ENCODE measurements around the gene ZNF385B. TPM values are rescaled to one million over a fixed set of nuclear protein-coding genes. Genes with fewer than 3 reads are reported as not detected.

ZNF385B gene
- total RNA-seq = under 1 TPM in 1 of 3 donors, not detected in 2; 0.54 TPM
- not detected for total RNA-seq (2013)

DNA sequence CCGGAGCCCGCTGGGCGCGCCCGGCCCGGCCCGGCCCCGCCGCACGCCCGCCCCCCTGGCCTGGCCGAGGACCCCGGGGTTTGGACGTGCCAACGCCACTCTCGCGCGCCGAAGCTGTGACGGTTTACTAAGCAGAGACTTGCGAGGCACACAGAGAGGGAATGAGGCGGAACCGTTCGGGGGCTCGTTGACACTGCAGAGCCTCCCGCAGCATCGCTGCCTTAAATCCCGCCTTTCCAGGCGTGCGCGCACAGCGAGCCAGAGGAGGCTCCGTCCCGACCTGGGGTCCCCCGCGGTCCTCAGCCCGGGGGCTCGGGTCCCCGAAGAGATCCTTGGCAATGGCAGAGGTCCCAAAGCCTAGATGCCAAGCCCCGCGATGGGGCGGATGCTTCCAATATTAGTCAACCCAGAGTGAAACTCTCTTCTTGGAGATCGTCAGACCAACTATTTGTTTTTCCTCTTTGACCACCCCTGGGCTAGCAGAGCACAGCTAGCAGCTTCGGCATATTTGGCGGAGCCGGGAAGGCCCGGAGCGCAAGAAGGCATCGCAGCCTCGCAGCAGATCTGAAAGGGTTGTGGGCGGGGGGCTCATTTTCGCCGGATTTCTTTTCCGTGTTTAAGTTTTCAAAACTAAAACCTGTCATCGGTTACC, at the start of gene ZNF385B:
Gene ZNF385B (minus strand): TSS at position 197 of the 652 bp plus-strand sequence.
- H3K4me3 Mint-ChIP-seq = no peak within 1 kb of the TSS

DNA sequence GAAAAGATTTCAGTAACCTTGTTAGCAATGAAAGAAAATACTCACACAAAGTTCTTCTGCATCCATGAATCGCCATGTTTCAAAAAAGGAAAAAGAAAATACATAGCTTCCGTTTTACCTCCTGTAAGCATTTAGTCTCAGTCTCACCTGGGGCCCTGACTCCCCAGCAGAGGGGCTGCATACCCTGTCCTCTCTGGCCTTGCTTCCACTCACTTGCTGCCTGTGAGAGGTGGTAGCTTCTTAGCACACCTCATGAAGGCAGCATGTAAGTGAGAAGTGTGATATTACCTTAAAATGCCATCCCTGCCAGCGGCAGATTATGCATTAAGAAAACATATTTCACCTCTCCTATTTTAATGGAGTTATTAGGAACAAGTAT, 49.3 kb upstream of the ZNF385B start:
- Mint-ChIP-seq H3K9me3 (no peaks in the 10 kb centered on the region), H3K27ac (no peak overlapping the region), H3K36me3 (no peaks in the 10 kb centered on the region), H3K27me3 (ENCODE audit: low read depth in 2 of 2) (no peaks in the 10 kb centered on the region), H3K4me3 (no peak overlapping the region), H3K4me1 (no peaks in the 10 kb centered on the region)
- H3K36me3 ChIP-seq (ENCODE audit: control insufficient read depth, insufficient read depth, low read length) = no peaks in the 10 kb centered on the region
- TF ChIP-seq, protein P1, sequence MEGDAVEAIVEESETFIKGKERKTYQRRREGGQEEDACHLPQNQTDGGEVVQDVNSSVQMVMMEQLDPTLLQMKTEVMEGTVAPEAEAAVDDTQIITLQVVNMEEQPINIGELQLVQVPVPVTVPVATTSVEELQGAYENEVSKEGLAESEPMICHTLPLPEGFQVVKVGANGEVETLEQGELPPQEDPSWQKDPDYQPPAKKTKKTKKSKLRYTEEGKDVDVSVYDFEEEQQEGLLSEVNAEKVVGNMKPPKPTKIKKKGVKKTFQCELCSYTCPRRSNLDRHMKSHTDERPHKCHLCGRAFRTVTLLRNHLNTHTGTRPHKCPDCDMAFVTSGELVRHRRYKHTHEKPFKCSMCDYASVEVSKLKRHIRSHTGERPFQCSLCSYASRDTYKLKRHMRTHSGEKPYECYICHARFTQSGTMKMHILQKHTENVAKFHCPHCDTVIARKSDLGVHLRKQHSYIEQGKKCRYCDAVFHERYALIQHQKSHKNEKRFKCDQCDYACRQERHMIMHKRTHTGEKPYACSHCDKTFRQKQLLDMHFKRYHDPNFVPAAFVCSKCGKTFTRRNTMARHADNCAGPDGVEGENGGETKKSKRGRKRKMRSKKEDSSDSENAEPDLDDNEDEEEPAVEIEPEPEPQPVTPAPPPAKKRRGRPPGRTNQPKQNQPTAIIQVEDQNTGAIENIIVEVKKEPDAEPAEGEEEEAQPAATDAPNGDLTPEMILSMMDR (IDR thresholded peaks at IDR 0.05) = no peak
- H3K27me3 ChIP-seq (ENCODE audit: control insufficient read depth, insufficient read depth, low read length) = no peaks in the 10 kb centered on the region
- H3K4me3 ChIP-seq (ENCODE audit: low read length) = no peak overlapping the region
- H3K27ac ChIP-seq (ENCODE audit: low read length) = no peak overlapping the region
- H3K9me3 ChIP-seq (ENCODE audit: control insufficient read depth, insufficient read depth, low read length) = no peaks in the 10 kb centered on the region
- intact Hi-C loops (cut with micrococcal nuclease) = no loop called here
- WGBS (ENCODE audit: insufficient coverage) = 72% methylated on average over 2 of the region's 3 CpGs
- ATAC-seq = no peak
- no peaks in the 10 kb centered on the region for H3K4me1 ChIP-seq (ENCODE audit: control insufficient read depth, insufficient read depth, low read length)
- no peak for DNase-seq

More for the DNA sequence above, at the start of gene ZNF385B:
- intact Hi-C loops (cut with micrococcal nuclease) = no loop called here
- Histone ChIP-seq H3K4me3 (ENCODE audit: low read length) (no peak within 1 kb of the TSS), H3K27ac (ENCODE audit: low read length) (no peak within 1 kb of the TSS), H3K36me3 (ENCODE audit: control insufficient read depth, insufficient read depth, low read length) (no peaks in the 10 kb centered on the region), H3K27me3 (ENCODE audit: control insufficient read depth, insufficient read depth, low read length) (peaks cover 17% of the 10 kb centered on the region), H3K4me1 (ENCODE audit: control insufficient read depth, insufficient read depth, low read length) (peaks cover 6% of the 10 kb centered on the region), H3K9me3 (ENCODE audit: control insufficient read depth, insufficient read depth, low read length) (no peaks in the 10 kb centered on the region)
- DNase-seq (no peak), ATAC-seq (no peak)
- TF ChIP-seq, protein P1 (IDR thresholded peaks at IDR 0.05) = no peak
- Mint-ChIP-seq H3K4me1 (no peaks in the 10 kb centered on the region), H3K27ac (no peak within 1 kb of the TSS), H3K36me3 (peaks cover 8% of the 10 kb centered on the region), H3K9me3 (no peaks in the 10 kb centered on the region), H3K27me3 (ENCODE audit: low read depth in 2 of 2) (peaks cover 41 to 70% of the 10 kb centered on the region in 2 donors)
- WGBS (ENCODE audit: insufficient coverage) = 4% methylated on average over 55 of the region's 55 CpGs

DNA sequence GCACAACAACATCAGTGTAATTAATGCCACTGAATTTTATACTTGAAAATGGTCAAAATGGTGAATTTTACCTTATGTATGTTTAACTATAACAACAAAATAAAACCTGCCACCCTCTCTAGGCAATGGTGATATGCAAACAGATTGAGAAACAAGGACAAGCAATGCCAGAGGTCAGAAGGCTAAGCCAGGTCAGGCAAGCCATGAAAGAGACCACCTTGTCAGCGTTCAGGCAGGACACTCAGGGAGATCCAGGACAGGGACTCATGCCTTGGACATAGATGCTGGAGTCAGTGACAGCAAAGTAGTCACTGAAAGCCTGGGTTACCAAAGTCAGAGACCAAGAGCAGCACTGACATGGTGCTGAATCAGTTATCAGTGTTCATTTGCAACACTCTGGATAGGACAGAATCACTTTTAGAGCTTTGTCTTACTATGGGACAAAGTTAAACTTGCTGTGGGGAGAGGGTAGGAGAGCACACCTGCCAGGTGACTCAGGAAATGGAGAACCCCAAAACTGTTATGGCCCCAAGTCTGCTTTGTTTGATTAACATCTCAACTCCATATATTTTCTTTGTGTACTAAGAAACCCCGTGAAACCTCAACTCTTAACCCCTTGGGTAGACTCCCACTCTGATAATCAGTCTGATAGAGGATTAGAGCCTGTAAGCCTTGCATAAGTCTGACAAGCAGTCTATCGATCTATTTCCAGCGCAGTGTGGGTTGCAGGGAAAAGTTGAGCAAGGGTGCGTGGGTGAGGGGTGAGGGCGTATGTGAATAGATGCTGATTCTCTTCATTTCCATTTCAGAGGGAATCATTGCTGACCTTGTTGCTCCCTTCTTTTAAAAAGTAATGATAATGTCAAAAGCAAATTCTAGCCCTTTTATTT, 48.7 kb upstream of the ZNF385B start:
- Mint-ChIP-seq H3K27me3 (ENCODE audit: low read depth in 2 of 2) (no peaks in the 10 kb centered on the region), H3K4me3 (no peak overlapping the region), H3K27ac (no peak overlapping the region), H3K9me3 (no peaks in the 10 kb centered on the region), H3K36me3 (no peaks in the 10 kb centered on the region), H3K4me1 (no peaks in the 10 kb centered on the region)
- H3K27me3 ChIP-seq (ENCODE audit: control insufficient read depth, insufficient read depth, low read length) = no peaks in the 10 kb centered on the region
- no peaks in the 10 kb centered on the region for H3K36me3 ChIP-seq (ENCODE audit: control insufficient read depth, insufficient read depth, low read length)
- no peaks in the 10 kb centered on the region for H3K4me1 ChIP-seq (ENCODE audit: control insufficient read depth, insufficient read depth, low read length)
- no peak overlapping the region for H3K27ac ChIP-seq (ENCODE audit: low read length)
- ATAC-seq = no peak
- TF ChIP-seq, protein P1 (IDR thresholded peaks at IDR 0.05) = no peak
- intact Hi-C loops (cut with micrococcal nuclease) = no loop called here
- H3K9me3 ChIP-seq (ENCODE audit: control insufficient read depth, insufficient read depth, low read length) = no peaks in the 10 kb centered on the region
- DNase-seq = no peak
- no peak overlapping the region for H3K4me3 ChIP-seq (ENCODE audit: low read length)
- WGBS (ENCODE audit: insufficient coverage) = 80% methylated on average over 5 of the region's 6 CpGs
